ENCODE measurements around the gene C10orf95.

The C10orf95 gene

DNA sequence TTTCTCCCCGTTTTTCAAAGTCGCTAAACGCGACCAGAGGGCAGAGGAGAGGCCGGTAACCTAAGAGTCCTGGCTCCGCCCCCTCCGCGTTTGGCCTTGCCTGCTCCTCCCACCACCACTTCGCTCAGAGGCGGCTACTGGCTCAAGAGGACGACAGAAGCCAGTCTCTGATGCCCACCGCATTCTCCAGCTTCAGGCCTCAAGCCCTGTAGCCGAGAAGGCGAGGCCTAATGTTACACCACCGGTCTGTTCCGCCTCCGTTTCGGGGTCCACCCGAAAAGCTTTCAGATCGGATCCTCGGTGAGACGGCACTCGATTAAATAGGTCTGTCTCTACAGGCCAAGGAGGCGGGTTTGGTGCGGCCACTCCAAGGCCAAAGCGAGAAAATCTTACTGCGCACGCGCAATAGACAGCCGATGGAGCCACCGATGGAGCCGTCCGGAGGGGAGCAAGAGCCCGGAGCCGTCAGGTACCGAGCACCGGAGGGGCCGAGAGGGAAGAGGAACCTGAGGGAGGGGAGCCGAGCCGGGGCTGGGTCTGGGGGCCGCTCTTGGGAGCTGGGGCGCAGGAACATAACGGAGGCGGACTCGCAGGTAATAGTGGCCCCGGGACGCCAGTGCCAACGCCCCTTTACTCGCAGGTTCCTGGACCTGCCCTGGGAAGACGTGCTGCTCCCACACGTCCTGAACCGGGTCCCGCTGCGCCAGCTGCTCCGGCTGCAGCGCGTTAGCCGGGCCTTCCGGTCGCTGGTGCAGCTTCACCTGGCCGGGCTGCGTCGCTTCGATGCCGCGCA, 30.4 kb downstream of the C10orf95 start, which contains the start of gene FBXL15:
Gene FBXL15, plus strand, starts transcription at position 123 of the 793 bp plus-strand sequence. Its CDS starts 294 bp downstream, at position 417.
- Histone ChIP-seq H3K79me2 (peaks cover 6% of the 10 kb centered on the region), H3K4me1 (peaks cover 15% of the 10 kb centered on the region), H3K4me3 (ENCODE audit: low read depth, low read length) (peak within 1 kb of the TSS; percentile 85), H3K9me3 (ENCODE audit: control insufficient read depth, low read length) (no peaks in the 10 kb centered on the region), H2AFZ (peak within 1 kb of the TSS; percentile 95), H3K27ac (peak within 1 kb of the TSS; percentile 98), H3K36me3 (ENCODE audit: control insufficient read depth, insufficient read depth, low read length) (no peaks in the 10 kb centered on the region), H3K27me3 (ENCODE audit: control insufficient read depth, insufficient read depth, low read length) (no peaks in the 10 kb centered on the region), H3K4me2 (ENCODE audit: low read length) (peak within 1 kb of the TSS; percentile 76), H3K9ac (peak within 1 kb of the TSS; percentile 64)
- TF ChIP-seq, protein P1, sequence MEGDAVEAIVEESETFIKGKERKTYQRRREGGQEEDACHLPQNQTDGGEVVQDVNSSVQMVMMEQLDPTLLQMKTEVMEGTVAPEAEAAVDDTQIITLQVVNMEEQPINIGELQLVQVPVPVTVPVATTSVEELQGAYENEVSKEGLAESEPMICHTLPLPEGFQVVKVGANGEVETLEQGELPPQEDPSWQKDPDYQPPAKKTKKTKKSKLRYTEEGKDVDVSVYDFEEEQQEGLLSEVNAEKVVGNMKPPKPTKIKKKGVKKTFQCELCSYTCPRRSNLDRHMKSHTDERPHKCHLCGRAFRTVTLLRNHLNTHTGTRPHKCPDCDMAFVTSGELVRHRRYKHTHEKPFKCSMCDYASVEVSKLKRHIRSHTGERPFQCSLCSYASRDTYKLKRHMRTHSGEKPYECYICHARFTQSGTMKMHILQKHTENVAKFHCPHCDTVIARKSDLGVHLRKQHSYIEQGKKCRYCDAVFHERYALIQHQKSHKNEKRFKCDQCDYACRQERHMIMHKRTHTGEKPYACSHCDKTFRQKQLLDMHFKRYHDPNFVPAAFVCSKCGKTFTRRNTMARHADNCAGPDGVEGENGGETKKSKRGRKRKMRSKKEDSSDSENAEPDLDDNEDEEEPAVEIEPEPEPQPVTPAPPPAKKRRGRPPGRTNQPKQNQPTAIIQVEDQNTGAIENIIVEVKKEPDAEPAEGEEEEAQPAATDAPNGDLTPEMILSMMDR (IDR thresholded peaks at IDR 0.05) = no peak

DNA sequence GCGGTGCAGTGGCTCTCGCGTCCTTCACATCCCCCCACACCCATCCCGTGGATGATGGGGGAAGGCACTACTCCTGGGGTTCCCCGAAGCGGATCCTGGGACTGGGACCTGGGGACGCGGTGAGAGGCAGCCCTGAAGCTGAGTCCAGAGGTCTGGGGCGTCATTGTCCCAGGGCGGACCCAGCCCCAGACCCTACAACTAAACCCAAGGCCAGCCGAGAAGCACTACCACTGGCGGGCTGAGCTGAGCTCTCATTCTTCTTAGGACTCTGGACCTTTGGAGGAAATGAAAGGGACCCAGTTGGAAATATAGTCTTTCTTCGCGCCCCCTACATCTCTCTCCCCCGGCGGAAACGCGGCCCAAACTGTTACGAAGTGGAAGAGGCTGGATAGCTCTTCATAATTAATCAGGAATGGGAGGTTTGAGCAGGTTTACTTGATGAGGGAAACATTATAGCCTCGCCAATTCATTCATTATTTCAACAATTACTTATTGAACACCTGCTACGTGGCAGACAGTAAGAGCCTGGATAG, 31.1 kb downstream of the C10orf95 start:
- Histone ChIP-seq H2AFZ (peak overlapping the region; percentile 95), H3K4me1 (peaks cover 15% of the 10 kb centered on the region), H3K9me3 (ENCODE audit: control insufficient read depth, low read length) (no peaks in the 10 kb centered on the region), H3K9ac (peak overlapping the region; percentile 64), H3K27ac (peak overlapping the region; percentile 98), H3K4me2 (ENCODE audit: low read length) (peak overlapping the region; percentile 76), H3K36me3 (ENCODE audit: control insufficient read depth, insufficient read depth, low read length) (no peaks in the 10 kb centered on the region), H3K27me3 (ENCODE audit: control insufficient read depth, insufficient read depth, low read length) (no peaks in the 10 kb centered on the region), H3K4me3 (ENCODE audit: low read depth, low read length) (peak overlapping the region; percentile 85), H3K79me2 (peaks cover 6% of the 10 kb centered on the region)
- TF ChIP-seq, protein P1 (IDR thresholded peaks at IDR 0.05) = no peak

DNA sequence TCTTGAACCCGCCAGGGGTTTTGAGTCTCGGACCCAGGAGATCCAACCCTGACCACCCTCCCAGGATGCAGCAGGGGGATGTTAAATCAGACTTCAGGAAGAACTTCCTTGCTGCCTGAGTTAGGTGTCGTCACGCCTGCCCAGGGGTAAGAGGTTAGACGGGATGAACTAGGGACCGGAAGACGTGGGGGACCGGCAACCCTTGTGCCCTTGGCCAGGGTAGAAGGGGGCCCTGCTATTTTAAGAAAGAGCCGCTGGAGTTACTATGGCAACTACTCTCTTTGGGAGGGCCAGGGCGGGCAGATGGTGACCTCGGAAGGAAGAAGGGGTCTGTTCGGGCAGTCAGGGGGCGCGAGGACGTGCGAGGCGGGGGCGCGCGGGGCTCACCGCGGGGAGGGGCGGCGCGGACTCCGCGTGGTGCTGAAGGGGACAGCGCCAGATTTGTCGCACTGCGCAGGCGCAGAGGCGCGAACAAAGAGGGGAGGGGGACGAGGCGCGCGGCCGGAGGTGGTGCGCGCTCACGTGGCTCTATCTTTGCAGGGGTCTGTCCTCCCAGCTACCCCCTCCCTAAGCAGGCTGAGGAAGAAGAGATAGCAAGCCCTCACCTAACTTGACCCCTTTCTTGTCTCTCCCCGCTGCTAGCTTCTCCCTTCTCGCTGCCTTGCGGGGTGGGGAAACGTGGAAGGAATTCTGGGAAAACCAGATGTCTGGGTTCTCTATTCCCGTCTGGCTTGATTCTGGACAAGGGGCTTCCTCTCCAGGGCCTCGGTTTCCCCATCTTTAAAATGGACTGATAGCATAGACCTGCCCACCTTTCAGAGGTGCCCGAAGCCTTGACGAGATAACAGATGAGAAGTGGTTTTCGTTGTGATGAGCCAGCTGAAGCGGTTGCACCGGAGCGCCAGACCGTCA, 31.8 kb downstream of the C10orf95 start:
- Histone ChIP-seq H3K9me3 (ENCODE audit: control insufficient read depth, low read length) (no peaks in the 10 kb centered on the region), H3K27ac (peak overlapping the region; percentile 98), H3K27me3 (ENCODE audit: control insufficient read depth, insufficient read depth, low read length) (no peaks in the 10 kb centered on the region), H3K4me2 (ENCODE audit: low read length) (peak overlapping the region; percentile 76), H3K4me3 (ENCODE audit: low read depth, low read length) (peak overlapping the region; percentile 85), H3K36me3 (ENCODE audit: control insufficient read depth, insufficient read depth, low read length) (no peaks in the 10 kb centered on the region), H2AFZ (peak overlapping the region; percentile 95), H3K4me1 (peaks cover 15% of the 10 kb centered on the region), H3K9ac (peak overlapping the region; percentile 64), H3K79me2 (peaks cover 5% of the 10 kb centered on the region)
- TF ChIP-seq, protein P1 (IDR thresholded peaks at IDR 0.05) = no peak

DNA sequence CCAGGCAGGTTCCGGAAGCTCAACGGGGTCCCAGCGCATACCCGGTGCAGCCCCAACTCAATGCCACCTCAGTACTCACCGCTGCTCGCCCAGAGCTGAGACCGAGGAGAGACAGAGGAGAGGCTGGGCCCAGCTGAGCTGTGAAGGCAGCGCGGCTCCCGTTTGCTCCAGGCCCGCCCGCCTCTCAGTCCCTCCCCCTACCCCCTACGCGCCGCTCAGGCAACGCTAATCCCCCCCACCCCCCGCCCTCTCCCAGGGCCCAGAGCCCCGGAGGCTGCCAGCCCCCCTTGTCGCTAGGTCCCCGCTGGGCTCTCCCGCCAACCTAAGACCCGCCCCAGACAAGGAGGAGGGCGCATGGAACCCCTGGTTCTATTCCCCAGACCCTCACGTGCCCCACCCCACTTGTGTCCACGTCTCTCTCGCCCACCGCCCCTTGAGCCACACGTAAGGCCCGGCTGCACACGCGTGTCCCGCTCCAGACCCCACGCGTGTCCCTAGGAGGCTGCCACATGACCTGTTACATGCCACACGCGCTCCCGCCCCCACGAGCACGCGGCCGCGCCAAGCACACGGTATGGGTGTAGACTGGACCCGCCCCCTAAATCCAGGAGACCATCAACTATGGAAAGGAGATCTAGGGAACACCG, 32.6 kb downstream of the C10orf95 start, which contains the start of gene PSD:
Gene PSD, minus strand, starts transcription at position 164 of the 647 bp plus-strand sequence. CDS start 1,747 bp downstream, outside the sequence.
- Histone ChIP-seq H3K79me2 (no peaks in the 10 kb centered on the region), H3K4me3 (ENCODE audit: low read depth, low read length) (peak within 1 kb of the TSS; percentile 85), H3K4me2 (ENCODE audit: low read length) (peak within 1 kb of the TSS; percentile 76), H3K9ac (peak within 1 kb of the TSS; percentile 64), H3K4me1 (peaks cover 15% of the 10 kb centered on the region), H3K27me3 (ENCODE audit: control insufficient read depth, insufficient read depth, low read length) (no peaks in the 10 kb centered on the region), H3K27ac (peak within 1 kb of the TSS; percentile 98), H2AFZ (peak within 1 kb of the TSS; percentile 95), H3K36me3 (ENCODE audit: control insufficient read depth, insufficient read depth, low read length) (no peaks in the 10 kb centered on the region), H3K9me3 (ENCODE audit: control insufficient read depth, low read length) (no peaks in the 10 kb centered on the region)
- TF ChIP-seq, protein P1 (IDR thresholded peaks at IDR 0.05) = no peak
